HUES48 (cell line): ENCODE measurements around the gene LAMB1.
"Not testable (repeated sequence)": the region's sequence is repeated elsewhere in the genome, so short reads cannot be mapped to it uniquely, and the experiment has no call there.

Source experiments
- H3K27ac ChIP-seq: one replicate; pipeline ENCODE4 v1.7.0; 2013; ENCODE audit warnings: low read depth, low read length, inconsistent platforms
- H3K27me3 ChIP-seq: 2 replicates; pipeline ENCODE4 v1.6.1; 2013; ENCODE audit warnings: mild to moderate bottlenecking, low read length; ENCODE audit not compliant: control insufficient read depth, insufficient read depth
- H3K36me3 ChIP-seq: 2 replicates; pipeline ENCODE4 v1.6.1; 2013; ENCODE audit warnings: low read length; ENCODE audit not compliant: control insufficient read depth, insufficient read depth
- H3K4me1 ChIP-seq: 2 replicates; pipeline ENCODE4 v1.6.1; 2013; ENCODE audit warnings: mild to moderate bottlenecking, low read length; ENCODE audit not compliant: control insufficient read depth, insufficient read depth
- H3K4me3 ChIP-seq: 2 replicates; pipeline ENCODE4 v1.5.1; 2013; ENCODE audit warnings: mild to moderate bottlenecking, low read depth, low read length
- H3K9ac ChIP-seq: 2 replicates; pipeline ENCODE4 v1.6.1; 2013; ENCODE audit warnings: mild to moderate bottlenecking, low read depth, low read length, moderate library complexity
- H3K9me3 ChIP-seq: 2 replicates; pipeline ENCODE4 v1.6.1; 2013; ENCODE audit warnings: low read length; ENCODE audit not compliant: control insufficient read depth, insufficient read depth

LAMB1 gene

GRCh38 chr7:107890493-107890961 lies 112.4 kb downstream of the LAMB1 start:
- H3K4me3 ChIP-seq: peak overlapping the region; percentile 96
- peaks cover 28% of the 10 kb centered on the region for H3K36me3 ChIP-seq
- no peak overlapping the region; the same call in 1 of the 2 replicates for H3K9ac ChIP-seq
- H3K4me1 ChIP-seq: peaks cover 12% of the 10 kb centered on the region
- H3K9me3 ChIP-seq: no peaks in the 10 kb centered on the region
- no peak overlapping the region for H3K27ac ChIP-seq
- H3K27me3 ChIP-seq: no peaks in the 10 kb centered on the region

GRCh38 chr7:107889992-107890391 lies 113.0 kb downstream of the LAMB1 start:
- H3K27ac ChIP-seq: no peak overlapping the region
- no peak overlapping the region for H3K4me3 ChIP-seq
- no peaks in the 10 kb centered on the region for H3K9me3 ChIP-seq
- no peak overlapping the region for H3K9ac ChIP-seq
- peaks cover 12% of the 10 kb centered on the region for H3K4me1 ChIP-seq
- H3K36me3 ChIP-seq: peaks cover 23% of the 10 kb centered on the region
- no peaks in the 10 kb centered on the region for H3K27me3 ChIP-seq

- not testable (repeated sequence) for H3K27ac ChIP-seq, H3K9me3 ChIP-seq, H3K4me3 ChIP-seq, H3K27me3 ChIP-seq, H3K36me3 ChIP-seq, H3K9ac ChIP-seq
- peaks cover 12% of the 10 kb centered on the region for H3K4me1 ChIP-seq
Measured at GRCh38 chr7:107887827-107888226, 115.1 kb downstream of the LAMB1 start.

DNA sequence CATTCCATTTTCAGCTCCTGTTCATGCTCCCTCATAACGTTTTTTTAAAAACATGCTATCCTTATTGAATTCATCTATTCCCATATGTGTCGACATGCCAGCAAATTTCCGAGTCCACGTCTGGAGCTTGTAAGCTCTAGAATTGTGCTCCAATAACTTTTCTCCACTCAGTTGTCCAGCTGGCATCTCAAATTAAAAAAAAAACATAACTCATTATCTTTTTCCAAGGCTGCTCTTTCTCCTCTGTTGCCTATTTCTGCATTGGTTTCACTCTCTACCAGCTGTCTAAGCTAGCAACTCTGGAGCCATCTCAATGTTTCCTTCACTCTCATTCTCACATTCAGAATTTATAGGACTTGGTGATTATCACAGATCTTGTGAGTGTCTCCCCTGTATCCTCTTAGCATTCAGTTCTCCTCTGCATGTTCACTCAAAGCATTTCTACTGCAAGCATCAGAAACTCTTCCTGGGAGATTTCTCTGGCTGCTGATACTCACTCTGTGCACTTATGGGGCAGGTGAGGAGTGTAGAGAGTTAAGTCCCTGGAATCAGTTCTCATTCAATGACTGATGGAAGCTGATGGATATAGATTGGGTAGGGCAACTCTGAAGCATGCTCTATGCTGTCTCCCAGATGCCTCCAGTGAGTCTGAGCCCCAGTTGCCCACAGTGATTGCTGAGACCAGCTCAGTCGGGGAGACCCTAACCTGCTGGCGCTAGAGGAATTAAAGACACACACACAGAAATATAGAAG lies 118.7 kb downstream of the LAMB1 start:
- no peaks in the 10 kb centered on the region for H3K27me3 ChIP-seq
- no peak overlapping the region for H3K9ac ChIP-seq

DNA sequence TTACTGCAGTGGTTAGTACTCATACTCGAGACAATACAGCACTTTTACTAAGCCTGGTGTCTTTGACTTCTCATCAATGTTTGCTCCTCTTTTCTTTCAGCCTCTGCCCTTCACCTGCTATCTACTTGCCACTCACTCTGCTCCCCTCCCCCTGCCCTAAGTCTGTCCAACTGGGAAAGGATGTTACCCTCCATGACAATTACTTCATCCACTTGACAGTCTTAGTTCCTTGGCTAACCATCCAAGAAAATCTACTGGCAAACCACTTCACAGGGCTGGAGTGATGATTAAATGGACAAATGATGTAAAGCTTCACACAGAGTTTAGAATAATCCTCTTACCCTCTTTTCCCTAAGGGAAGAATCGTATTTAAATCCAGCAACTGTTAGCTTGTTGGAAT lies 120.2 kb downstream of the LAMB1 start:
- Histone ChIP-seq H3K27ac (no peak overlapping the region), H3K4me3 (no peak overlapping the region), H3K36me3 (no peaks in the 10 kb centered on the region), H3K9ac (no peak overlapping the region), H3K9me3 (no peaks in the 10 kb centered on the region), H3K4me1 (no peaks in the 10 kb centered on the region), H3K27me3 (no peaks in the 10 kb centered on the region)

More for the DNA sequence above, 118.7 kb downstream of the LAMB1 start:
- H3K9me3 ChIP-seq: no peaks in the 10 kb centered on the region
- no peak overlapping the region for H3K4me3 ChIP-seq
- H3K27ac ChIP-seq: no peak overlapping the region
- no peaks in the 10 kb centered on the region for H3K4me1 ChIP-seq
- no peaks in the 10 kb centered on the region for H3K36me3 ChIP-seq

DNA sequence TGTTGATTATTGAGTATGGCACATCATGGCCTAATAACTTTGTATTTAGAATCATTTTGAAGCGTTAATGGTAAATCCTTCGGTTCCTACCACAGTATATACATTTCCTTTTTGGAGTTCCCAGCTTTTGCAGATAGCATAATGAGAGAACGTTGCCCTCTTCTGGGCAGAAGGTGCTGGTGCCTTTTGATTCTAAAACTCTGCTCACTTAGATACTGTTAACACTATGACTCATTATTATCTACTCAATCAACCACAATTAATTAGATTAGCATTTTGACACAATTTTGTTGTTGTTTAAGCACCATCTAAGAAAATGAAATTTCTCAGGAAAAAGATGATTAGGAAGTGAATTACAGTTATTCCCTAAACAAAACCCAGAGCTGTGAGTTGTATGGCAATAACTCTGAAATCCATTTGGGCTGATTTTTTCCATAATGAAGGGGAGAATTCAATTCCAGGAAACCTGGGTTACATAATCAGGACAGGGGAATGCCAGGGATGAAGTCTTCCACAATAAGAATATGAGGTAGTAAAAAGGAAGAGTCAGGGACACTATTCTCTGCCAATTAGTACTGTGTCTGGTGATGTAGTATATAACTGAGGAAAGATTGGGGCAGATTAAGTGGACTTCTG lies 123.4 kb downstream of the LAMB1 start:
- Histone ChIP-seq H3K9me3 (no peaks in the 10 kb centered on the region), H3K4me3 (no peak overlapping the region), H3K27ac (no peak overlapping the region), H3K9ac (no peak overlapping the region), H3K4me1 (no peaks in the 10 kb centered on the region), H3K36me3 (no peaks in the 10 kb centered on the region), H3K27me3 (no peaks in the 10 kb centered on the region)

DNA sequence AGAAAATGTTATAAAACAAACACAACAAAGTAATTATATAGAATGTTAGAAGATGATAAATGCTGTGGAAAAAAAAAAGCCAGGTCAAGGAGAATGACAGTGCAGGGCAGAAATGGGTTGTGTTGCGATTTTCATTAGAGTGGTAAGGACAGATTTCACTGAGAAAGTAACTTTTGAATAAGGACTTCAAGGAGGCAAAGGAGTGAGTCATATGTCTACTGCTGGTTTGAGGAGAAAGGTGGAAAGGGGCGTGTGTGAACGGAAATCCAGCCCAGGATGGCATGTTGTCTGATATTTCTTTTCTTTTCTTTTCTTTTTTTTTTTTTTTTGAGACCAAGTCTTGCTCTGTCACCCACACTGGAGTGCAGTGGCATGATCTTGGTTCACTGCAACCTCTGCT lies 124.3 kb downstream of the LAMB1 start:
- Histone ChIP-seq H3K9ac (no peak overlapping the region), H3K9me3 (no peaks in the 10 kb centered on the region), H3K4me1 (no peaks in the 10 kb centered on the region), H3K36me3 (no peaks in the 10 kb centered on the region), H3K27ac (no peak overlapping the region), H3K4me3 (no peak overlapping the region), H3K27me3 (no peaks in the 10 kb centered on the region)

- Histone ChIP-seq H3K9me3 (no peaks in the 10 kb centered on the region), H3K4me1 (no peaks in the 10 kb centered on the region), H3K9ac (no peak overlapping the region), H3K27ac (no peak overlapping the region), H3K27me3 (no peaks in the 10 kb centered on the region), H3K4me3 (no peak overlapping the region), H3K36me3 (no peaks in the 10 kb centered on the region)
Measured at GRCh38 chr7:107877731-107878382, 125.1 kb downstream of the LAMB1 start.

DNA sequence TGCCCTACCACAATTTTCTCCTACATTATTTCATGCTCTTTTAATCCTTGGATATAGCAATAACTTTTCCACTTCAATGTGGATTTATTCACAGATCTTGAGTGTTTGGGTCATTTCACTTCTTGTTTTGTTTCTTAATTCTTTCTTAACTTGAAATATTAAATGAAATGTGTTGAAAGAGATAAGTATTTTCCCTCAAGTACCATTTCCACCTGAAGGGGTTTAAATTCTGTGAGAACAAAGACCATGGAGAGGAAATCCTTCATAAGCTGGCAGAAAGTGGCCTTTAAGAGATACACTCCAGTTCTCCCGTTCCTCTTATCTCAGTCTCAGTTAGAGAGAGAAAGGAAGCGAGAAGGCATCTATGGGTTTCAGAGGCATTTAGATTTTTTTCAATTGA lies 126.0 kb downstream of the LAMB1 start:
- H3K36me3 ChIP-seq: no peaks in the 10 kb centered on the region

GRCh38 chr7:107874605-107875446 lies 128.1 kb downstream of the LAMB1 start:
- H3K27ac ChIP-seq: no peak overlapping the region
- H3K4me1 ChIP-seq: no peaks in the 10 kb centered on the region
- no peaks in the 10 kb centered on the region for H3K36me3 ChIP-seq
- H3K4me3 ChIP-seq: no peak overlapping the region
- H3K9me3 ChIP-seq: no peaks in the 10 kb centered on the region
- H3K27me3 ChIP-seq: no peaks in the 10 kb centered on the region
- no peak overlapping the region for H3K9ac ChIP-seq

More for the DNA sequence above, 126.0 kb downstream of the LAMB1 start:
- no peaks in the 10 kb centered on the region for H3K27me3 ChIP-seq
- H3K4me3 ChIP-seq: no peak overlapping the region
- no peak overlapping the region for H3K27ac ChIP-seq
- no peaks in the 10 kb centered on the region for H3K4me1 ChIP-seq
- no peaks in the 10 kb centered on the region for H3K9me3 ChIP-seq
- H3K9ac ChIP-seq: no peak overlapping the region
